ENCODE data around the gene APPBP2. TPM values are rescaled to one million over a fixed set of nuclear protein-coding genes. Genes with fewer than 3 reads are reported as not detected.

The APPBP2 gene
- total RNA-seq, 1 experiment from 2014 or later, result 21.5 TPM

DNA sequence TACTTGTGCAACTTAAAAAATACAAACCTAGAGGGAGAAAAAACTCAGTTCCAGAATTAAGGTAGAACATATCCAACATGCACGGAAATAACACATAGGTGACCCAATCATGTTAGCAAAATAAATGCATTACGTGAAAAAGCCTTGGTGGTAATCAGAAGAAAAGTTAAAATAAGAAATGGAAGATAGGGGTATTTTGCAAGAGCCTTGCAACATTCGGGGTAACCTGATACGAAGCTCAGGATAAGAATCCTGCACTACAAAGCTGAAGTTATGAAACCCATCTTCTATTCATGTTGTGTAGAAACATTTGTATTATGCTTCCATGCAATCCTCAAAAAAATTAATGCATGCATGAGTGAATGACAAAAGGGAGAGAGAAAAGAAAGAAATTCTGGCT is 70.7 kb downstream of the APPBP2 start:
- Histone ChIP-seq H3K4me2 (ENCODE audit: low read depth, low read length, poor library complexity, severe bottlenecking) (no peak overlapping the region), H3K9me2 (replicated peaks; ENCODE audit: insufficient read depth, low read length) (no peaks in the 10 kb centered on the region), H3K4me3 (ENCODE audit: low read length) (no peak overlapping the region), H3K27ac (ENCODE audit: low read length) (no peak overlapping the region), H3K79me2 (ENCODE audit: low read length) (no peaks in the 10 kb centered on the region), H4K20me1 (ENCODE audit: insufficient read depth, low read depth, low read length) (no peaks in the 10 kb centered on the region), H3K9me3 (ENCODE audit: low read length) (no peaks in the 10 kb centered on the region), H2AFZ (ENCODE audit: low read length) (no peak overlapping the region), H3K27me3 (ENCODE audit: low read length) (no peaks in the 10 kb centered on the region), H3K4me1 (ENCODE audit: low read length) (peaks cover 4% of the 10 kb centered on the region; the same call in 1 of the 2 replicates), H3K9ac (ENCODE audit: low read length) (no peak overlapping the region), H3K36me3 (ENCODE audit: insufficient read depth, low read length) (peaks cover 35% of the 10 kb centered on the region; the same call in 1 of the 2 replicates)
- no peak for DNase-seq

- DNase-seq, result no peak
- Histone ChIP-seq H3K27me3 (ENCODE audit: low read length) (no peaks in the 10 kb centered on the region), H3K36me3 (ENCODE audit: insufficient read depth, low read length) (peaks cover 27% of the 10 kb centered on the region; the same call in 1 of the 2 replicates), H3K4me1 (ENCODE audit: low read length) (peaks cover 6% of the 10 kb centered on the region), H3K27ac (ENCODE audit: low read length) (no peak overlapping the region), H3K4me3 (ENCODE audit: low read length) (no peak overlapping the region), H3K9me2 (replicated peaks; ENCODE audit: insufficient read depth, low read length) (no peaks in the 10 kb centered on the region), H4K20me1 (ENCODE audit: insufficient read depth, low read depth, low read length) (no peaks in the 10 kb centered on the region), H3K79me2 (ENCODE audit: low read length) (no peaks in the 10 kb centered on the region), H3K4me2 (ENCODE audit: low read depth, low read length, poor library complexity, severe bottlenecking) (no peak overlapping the region), H3K9ac (ENCODE audit: low read length) (no peak overlapping the region), H3K9me3 (ENCODE audit: low read length) (no peaks in the 10 kb centered on the region), H2AFZ (ENCODE audit: low read length) (no peak overlapping the region)
Measured at GRCh38 chr17:60451965-60452364, 74.1 kb downstream of the APPBP2 start.

DNA sequence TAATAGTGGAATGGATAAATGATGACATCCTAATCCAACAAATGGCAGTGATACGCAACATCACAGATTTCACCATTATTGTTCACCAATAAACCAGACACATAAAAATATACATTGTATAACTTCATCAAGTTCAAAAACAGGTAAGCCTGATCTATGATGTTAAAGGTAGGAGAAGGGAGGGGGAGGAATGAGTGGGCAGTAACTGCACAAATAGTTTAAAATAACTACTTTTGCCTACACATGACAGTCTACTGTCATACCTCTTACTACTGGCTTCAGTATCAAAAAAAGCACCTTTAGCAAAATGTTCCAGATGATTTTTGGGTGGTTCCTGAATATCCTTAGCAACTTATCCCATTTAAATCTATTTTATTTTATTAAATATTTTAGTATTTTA is 75.0 kb downstream of the APPBP2 start:
- H3K9me2 ChIP-seq (replicated peaks; ENCODE audit: insufficient read depth, low read length), result no peaks in the 10 kb centered on the region
- peaks cover 34% of the 10 kb centered on the region; the same call in 1 of the 2 replicates for H3K36me3 ChIP-seq (ENCODE audit: insufficient read depth, low read length)
- no peak overlapping the region for H3K9ac ChIP-seq (ENCODE audit: low read length)
- no peak overlapping the region for H3K4me3 ChIP-seq (ENCODE audit: low read length)
- H3K27me3 ChIP-seq (ENCODE audit: low read length), result no peaks in the 10 kb centered on the region
- DNase-seq, result no peak
- no peak overlapping the region for H3K4me2 ChIP-seq (ENCODE audit: low read depth, low read length, poor library complexity, severe bottlenecking)
- peaks cover 14% of the 10 kb centered on the region for H3K4me1 ChIP-seq (ENCODE audit: low read length)
- no peaks in the 10 kb centered on the region for H3K79me2 ChIP-seq (ENCODE audit: low read length)
- no peak overlapping the region for H3K27ac ChIP-seq (ENCODE audit: low read length)
- H3K9me3 ChIP-seq (ENCODE audit: low read length), result no peaks in the 10 kb centered on the region
- no peak overlapping the region for H2AFZ ChIP-seq (ENCODE audit: low read length)
- no peaks in the 10 kb centered on the region for H4K20me1 ChIP-seq (ENCODE audit: insufficient read depth, low read depth, low read length)

- DNase-seq, result no peak
- Histone ChIP-seq H3K4me3 (ENCODE audit: low read length) (no peak overlapping the region), H3K9me3 (ENCODE audit: low read length) (no peaks in the 10 kb centered on the region), H3K4me1 (ENCODE audit: low read length) (peaks cover 9% of the 10 kb centered on the region), H3K36me3 (ENCODE audit: insufficient read depth, low read length) (peaks cover 23% of the 10 kb centered on the region; the same call in 1 of the 2 replicates), H3K27ac (ENCODE audit: low read length) (no peak overlapping the region), H3K9me2 (replicated peaks; ENCODE audit: insufficient read depth, low read length) (no peaks in the 10 kb centered on the region), H2AFZ (ENCODE audit: low read length) (no peak overlapping the region), H3K4me2 (ENCODE audit: low read depth, low read length, poor library complexity, severe bottlenecking) (no peak overlapping the region), H3K9ac (ENCODE audit: low read length) (no peak overlapping the region), H4K20me1 (ENCODE audit: insufficient read depth, low read depth, low read length) (no peaks in the 10 kb centered on the region), H3K27me3 (ENCODE audit: low read length) (no peaks in the 10 kb centered on the region), H3K79me2 (ENCODE audit: low read length) (no peaks in the 10 kb centered on the region)
Measured at GRCh38 chr17:60447375-60447774, 78.7 kb downstream of the APPBP2 start.

DNA sequence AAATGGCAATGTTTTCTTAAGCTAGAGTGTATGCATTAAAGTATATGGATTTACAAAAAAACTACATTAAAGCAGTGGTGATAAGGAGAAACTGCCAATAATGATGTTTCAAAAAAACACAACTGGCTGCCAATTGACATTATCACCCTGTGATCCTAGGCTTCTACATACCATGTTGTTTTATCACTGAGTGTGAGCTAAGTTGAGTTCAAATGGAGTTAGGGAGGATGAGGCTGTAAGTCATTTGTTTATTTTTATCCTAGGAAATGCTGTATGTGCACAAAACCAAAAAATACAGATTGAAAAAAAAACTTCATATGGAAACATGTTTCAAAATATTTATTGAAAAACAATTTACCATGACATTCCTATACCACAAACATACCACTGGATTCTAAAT is 80.9 kb downstream of the APPBP2 start:
- Histone ChIP-seq H3K27ac (ENCODE audit: low read length) (no peak overlapping the region), H3K4me1 (ENCODE audit: low read length) (peaks cover 9% of the 10 kb centered on the region), H3K27me3 (ENCODE audit: low read length) (no peaks in the 10 kb centered on the region), H3K79me2 (ENCODE audit: low read length) (no peaks in the 10 kb centered on the region), H2AFZ (ENCODE audit: low read length) (no peak overlapping the region), H3K9me2 (replicated peaks; ENCODE audit: insufficient read depth, low read length) (no peaks in the 10 kb centered on the region), H3K9ac (ENCODE audit: low read length) (no peak overlapping the region), H3K36me3 (ENCODE audit: insufficient read depth, low read length) (peaks cover 13% of the 10 kb centered on the region; the same call in 1 of the 2 replicates), H3K4me2 (ENCODE audit: low read depth, low read length, poor library complexity, severe bottlenecking) (no peak overlapping the region), H3K9me3 (ENCODE audit: low read length) (no peaks in the 10 kb centered on the region), H4K20me1 (ENCODE audit: insufficient read depth, low read depth, low read length) (no peaks in the 10 kb centered on the region), H3K4me3 (ENCODE audit: low read length) (no peak overlapping the region)
- DNase-seq, result no peak

- no peak for DNase-seq
- no peak overlapping the region for H3K9ac ChIP-seq (ENCODE audit: low read length)
- no peak overlapping the region for H3K27ac ChIP-seq (ENCODE audit: low read length)
- H3K9me2 ChIP-seq (replicated peaks; ENCODE audit: insufficient read depth, low read length), result no peaks in the 10 kb centered on the region
- peaks cover 13% of the 10 kb centered on the region; the same call in 1 of the 2 replicates for H3K36me3 ChIP-seq (ENCODE audit: insufficient read depth, low read length)
- H3K4me3 ChIP-seq (ENCODE audit: low read length), result no peak overlapping the region
- H3K4me1 ChIP-seq (ENCODE audit: low read length), result peaks cover 9% of the 10 kb centered on the region
- no peaks in the 10 kb centered on the region for H3K27me3 ChIP-seq (ENCODE audit: low read length)
- H4K20me1 ChIP-seq (ENCODE audit: insufficient read depth, low read depth, low read length), result no peaks in the 10 kb centered on the region
- no peaks in the 10 kb centered on the region for H3K9me3 ChIP-seq (ENCODE audit: low read length)
- H3K4me2 ChIP-seq (ENCODE audit: low read depth, low read length, poor library complexity, severe bottlenecking), result no peak overlapping the region
- no peak overlapping the region for H2AFZ ChIP-seq (ENCODE audit: low read length)
- no peaks in the 10 kb centered on the region for H3K79me2 ChIP-seq (ENCODE audit: low read length)
Measured at GRCh38 chr17:60443713-60444112, 82.3 kb downstream of the APPBP2 start.

DNA sequence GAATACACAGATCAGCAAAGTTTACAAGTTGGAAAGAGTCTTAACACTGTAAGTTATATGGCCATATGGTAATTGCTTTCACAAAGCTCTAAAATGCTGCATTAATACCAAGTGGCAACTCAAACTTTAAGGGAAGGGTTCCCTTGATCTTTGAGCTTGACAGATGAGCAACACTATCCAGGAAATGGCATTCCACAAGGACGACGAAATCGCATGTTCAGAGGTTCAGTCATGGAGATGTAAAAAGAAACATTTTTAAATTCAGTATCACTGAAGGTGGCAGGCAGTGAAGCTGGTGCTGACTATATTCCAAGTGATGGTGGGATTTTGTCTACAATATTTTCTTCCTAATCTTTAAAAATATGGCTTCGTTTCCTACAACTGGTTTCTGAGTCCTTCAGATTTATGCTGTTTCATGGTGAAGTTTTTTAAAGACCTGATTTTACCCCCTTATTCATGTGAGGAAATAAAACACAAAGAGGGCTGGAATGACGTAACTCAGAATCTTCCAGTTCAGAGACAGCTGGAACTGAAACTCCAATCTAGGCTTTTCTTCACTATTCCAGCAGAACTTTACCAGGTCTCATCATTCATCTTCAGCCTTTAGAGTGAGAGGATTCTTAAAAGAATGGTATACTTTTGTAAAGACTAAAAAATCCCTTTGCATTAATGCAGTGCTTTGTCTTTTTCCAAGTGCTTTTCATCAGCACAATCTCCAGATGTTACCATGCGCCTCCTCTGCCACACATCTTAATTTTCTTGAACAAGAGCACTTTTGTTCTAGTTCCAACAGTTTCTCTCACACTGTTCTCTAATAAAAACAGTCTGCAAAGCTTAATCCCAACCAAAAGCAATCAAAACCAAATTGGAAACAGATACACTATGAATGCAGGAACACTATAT is 83.5 kb downstream of the APPBP2 start:
- no peak overlapping the region for H3K4me2 ChIP-seq (ENCODE audit: low read depth, low read length, poor library complexity, severe bottlenecking)

GRCh38 chr17:60439501-60439900 is 86.5 kb downstream of the APPBP2 start:
- Histone ChIP-seq H2AFZ (ENCODE audit: low read length) (no peak overlapping the region), H3K4me2 (ENCODE audit: low read depth, low read length, poor library complexity, severe bottlenecking) (no peak overlapping the region), H3K9ac (ENCODE audit: low read length) (no peak overlapping the region), H3K27ac (ENCODE audit: low read length) (no peak overlapping the region), H3K4me1 (ENCODE audit: low read length) (peaks cover 10% of the 10 kb centered on the region), H3K36me3 (ENCODE audit: insufficient read depth, low read length) (no peaks in the 10 kb centered on the region), H3K9me2 (replicated peaks; ENCODE audit: insufficient read depth, low read length) (no peaks in the 10 kb centered on the region), H4K20me1 (ENCODE audit: insufficient read depth, low read depth, low read length) (no peaks in the 10 kb centered on the region), H3K9me3 (ENCODE audit: low read length) (no peaks in the 10 kb centered on the region), H3K79me2 (ENCODE audit: low read length) (no peaks in the 10 kb centered on the region), H3K27me3 (ENCODE audit: low read length) (no peaks in the 10 kb centered on the region), H3K4me3 (ENCODE audit: low read length) (no peak overlapping the region)
- DNase-seq, result no peak

More for the DNA sequence above, 83.5 kb downstream of the APPBP2 start:
- Histone ChIP-seq H3K27ac (ENCODE audit: low read length) (no peak overlapping the region), H3K27me3 (ENCODE audit: low read length) (no peaks in the 10 kb centered on the region), H3K4me1 (ENCODE audit: low read length) (peaks cover 15% of the 10 kb centered on the region), H3K4me3 (ENCODE audit: low read length) (no peak overlapping the region), H3K79me2 (ENCODE audit: low read length) (no peaks in the 10 kb centered on the region), H4K20me1 (ENCODE audit: insufficient read depth, low read depth, low read length) (no peaks in the 10 kb centered on the region), H3K36me3 (ENCODE audit: insufficient read depth, low read length) (peaks cover 13% of the 10 kb centered on the region; the same call in 1 of the 2 replicates), H3K9me3 (ENCODE audit: low read length) (no peaks in the 10 kb centered on the region), H3K9me2 (replicated peaks; ENCODE audit: insufficient read depth, low read length) (no peaks in the 10 kb centered on the region), H2AFZ (ENCODE audit: low read length) (no peak overlapping the region), H3K9ac (ENCODE audit: low read length) (no peak overlapping the region)
- DNase-seq, result no peak

Measured in Karpas-422 (cell line).